Kidney (tissue), 14 donors: ENCODE data around the gene C17orf107. TPM values are rescaled to one million over a fixed set of nuclear protein-coding genes. Genes with fewer than 3 reads are reported as not detected.

Experiments
- DNase-seq, 5 donors: peaks; one replicate each; pipeline ENCODE4 v3.0.0-alpha.2; 2013 to 2020
- FAIRE-seq: peaks from 2 replicates; lab custom pipeline; 2012; peaks lifted over from hg19 to GRCh38; lab: Jason Lieb, UNC
- H3K27ac ChIP-seq, 2 donors: one replicate each; pipeline ENCODE4 v1.7.0; 2013; ENCODE audit warnings: low read depth in 2 of 2, low read length in 2 of 2, inconsistent platforms in 1 of 2
- H3K27me3 ChIP-seq: one replicate; pipeline ENCODE4 v1.7.1; 2013; ENCODE audit warnings: low read length, inconsistent platforms; ENCODE audit not compliant: control insufficient read depth, insufficient read depth
- H3K36me3 ChIP-seq, 3 donors: one replicate each; pipeline versions ENCODE4 v1.7.0 to v1.7.1; 2013; ENCODE audit warnings: low read length in 3 of 3, control low read depth in 1 of 3, inconsistent platforms in 1 of 3; ENCODE audit not compliant: insufficient read depth in 3 of 3, control insufficient read depth in 2 of 3
- H3K4me1 ChIP-seq, 3 donors: one replicate each; pipeline versions ENCODE4 v1.7.0 to v1.7.1; 2013; ENCODE audit warnings: low read length in 3 of 3, inconsistent platforms in 1 of 3, low read depth in 1 of 3; ENCODE audit not compliant: control insufficient read depth in 2 of 3, insufficient read depth in 2 of 3
- H3K4me3 ChIP-seq, 3 donors: one replicate each; pipeline versions ENCODE4 v1.7.0 to v1.8.1; 2013; ENCODE audit warnings: low read length in 3 of 3, control low read depth in 1 of 3, inconsistent platforms in 1 of 3
- H3K9ac ChIP-seq, 3 donors: one replicate each; pipeline versions ENCODE4 v1.7.0 to v1.7.1; 2013; ENCODE audit warnings: low read length in 3 of 3, control low read depth in 1 of 3, inconsistent platforms in 1 of 3
- H3K9me3 ChIP-seq, 3 donors: one replicate each; pipeline versions ENCODE4 v1.7.0 to v1.7.1; 2013; ENCODE audit warnings: low read length in 3 of 3, control low read depth in 1 of 3, inconsistent platforms in 1 of 3; ENCODE audit not compliant: control insufficient read depth in 2 of 3, insufficient read depth in 1 of 3
- CTCF ChIP-seq: IDR thresholded peaks from 3 replicates; pipeline ENCODE4 v1.5.1; 2012; ENCODE audit warnings: mild to moderate bottlenecking, moderate library complexity, borderline replicate concordance; ENCODE audit not compliant: insufficient read depth; ENCODE audit errors: extremely low read depth
- intact Hi-C: fragments of 100-400 bp; cut with DNase I; formaldehyde crosslinking; loops from one replicate; pipeline ENCODE4 v1.11.1; 2022
- polyA plus RNA-seq: library from polyadenylated mRNA; stranded (reverse); fragments of 350-450 nt; fragmentation: Illumina TruSeq; extraction: RNeasy Lipid Tissue Mini Kit (QIAGEN cat#74804); gene quantifications from one replicate; pipeline ENCODE4 v1.2.3, GENCODE V29; 2014; ENCODE audit warnings: low read depth, low replicate concordance; ENCODE audit not compliant: insufficient read depth
- total RNA-seq: library from RNA; stranded (reverse); fragmentation: NEBNext Ultra II Directional; extraction: Animal tissue kit (Norgen Biotek cat#: 25700); gene quantifications from one replicate; pipeline ENCODE4 v1.2.1, GENCODE V29; 2021
- donor health status: control.
- donor health status: control.
- donor health status: control.
- donor health status: control.
- donor health status: control.
- donor health status: DM: yes; HTN: yes; CAD: no.
- donor health status: Normal renal cell carcinoma (clear cell type).

Gene C17orf107
- total and polyA plus RNA-seq, 2 donors from 2014 or later = 2.5 to 4.4 TPM

- H3K9me3 ChIP-seq = no peaks in the 10 kb centered on the region
- intact Hi-C loops = no loop called here
- no peak for DNase-seq
- H3K4me3 ChIP-seq = no peak overlapping the region
- no peak for FAIRE-seq
- no peaks in the 10 kb centered on the region for H3K27me3 ChIP-seq
- TF ChIP-seq CTCF = no peak
- H3K36me3 ChIP-seq = peaks cover 0 to 4% (median 0%) of the 10 kb centered on the region in 3 donors
- H3K9ac ChIP-seq = no peak overlapping the region
- no peaks in the 10 kb centered on the region for H3K4me1 ChIP-seq
- H3K27ac ChIP-seq = no peak overlapping the region
These were observed 28.5 kb upstream of the C17orf107 start for GRCh38 chr17:4870855-4871254.

GRCh38 chr17:4872786-4873185 lies 26.6 kb upstream of the C17orf107 start:
- Histone ChIP-seq H3K27ac (no peak overlapping the region), H3K9ac (no peak overlapping the region), H3K4me1 (no peaks in the 10 kb centered on the region), H3K27me3 (no peaks in the 10 kb centered on the region), H3K4me3 (no peak overlapping the region), H3K9me3 (no peaks in the 10 kb centered on the region), H3K36me3 (peaks cover 0 to 4% (median 0%) of the 10 kb centered on the region in 3 donors)
- FAIRE-seq (no peak), DNase-seq (no peak)
- intact Hi-C loops = no loop called here
- no peak for TF ChIP-seq CTCF

GRCh38 chr17:4877089-4877488 lies 22.2 kb upstream of the C17orf107 start:
- FAIRE-seq (no peak), DNase-seq (no peak)
- H3K27me3 ChIP-seq = no peaks in the 10 kb centered on the region
- no peak overlapping the region for H3K27ac ChIP-seq
- H3K9ac ChIP-seq = no peak overlapping the region
- no peak for TF ChIP-seq CTCF
- no peaks in the 10 kb centered on the region for H3K9me3 ChIP-seq
- H3K4me3 ChIP-seq = no peak overlapping the region
- intact Hi-C loops = no loop called here
- peaks cover 0 to 4% (median 0%) of the 10 kb centered on the region in 3 donors for H3K4me1 ChIP-seq
- peaks cover 0 to 4% (median 0%) of the 10 kb centered on the region in 3 donors for H3K36me3 ChIP-seq

GRCh38 chr17:4879601-4880000 lies 19.7 kb upstream of the C17orf107 start:
- Histone ChIP-seq H3K36me3 (peaks cover 0 to 9% (median under 1%) of the 10 kb centered on the region in 3 donors), H3K27me3 (no peaks in the 10 kb centered on the region), H3K4me1 (peaks cover 0 to 4% (median 0%) of the 10 kb centered on the region in 3 donors), H3K27ac (no peak overlapping the region), H3K9ac (no peak overlapping the region), H3K9me3 (no peaks in the 10 kb centered on the region), H3K4me3 (no peak overlapping the region)
- no peak for TF ChIP-seq CTCF
- intact Hi-C loops = no loop called here
- no peak for DNase-seq
- FAIRE-seq = no peak
